ENCODE data around the gene ZNF664.

The ZNF664 gene

DNA sequence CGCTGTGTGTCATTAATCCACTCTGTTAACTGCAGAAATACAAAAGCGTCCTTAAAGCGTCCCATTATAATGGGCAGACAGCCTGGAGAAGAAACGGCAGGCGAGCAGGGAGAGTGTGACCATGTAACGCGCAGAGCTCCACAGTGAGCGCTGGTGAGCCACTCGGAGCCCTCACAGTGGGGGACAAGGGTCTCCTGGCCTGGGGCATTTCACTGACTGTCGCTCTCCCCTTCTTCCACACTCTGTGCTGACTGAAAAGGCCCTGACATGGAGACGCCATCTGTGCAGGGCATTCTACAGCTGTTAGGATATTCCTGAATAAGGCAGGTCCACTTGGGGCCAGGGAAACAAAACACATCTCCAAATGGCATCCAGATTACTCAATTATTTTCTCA is 24.6 kb upstream of the ZNF664 start:
- H3K27ac ChIP-seq: no peak overlapping the region
- TF ChIP-seq, protein P1, sequence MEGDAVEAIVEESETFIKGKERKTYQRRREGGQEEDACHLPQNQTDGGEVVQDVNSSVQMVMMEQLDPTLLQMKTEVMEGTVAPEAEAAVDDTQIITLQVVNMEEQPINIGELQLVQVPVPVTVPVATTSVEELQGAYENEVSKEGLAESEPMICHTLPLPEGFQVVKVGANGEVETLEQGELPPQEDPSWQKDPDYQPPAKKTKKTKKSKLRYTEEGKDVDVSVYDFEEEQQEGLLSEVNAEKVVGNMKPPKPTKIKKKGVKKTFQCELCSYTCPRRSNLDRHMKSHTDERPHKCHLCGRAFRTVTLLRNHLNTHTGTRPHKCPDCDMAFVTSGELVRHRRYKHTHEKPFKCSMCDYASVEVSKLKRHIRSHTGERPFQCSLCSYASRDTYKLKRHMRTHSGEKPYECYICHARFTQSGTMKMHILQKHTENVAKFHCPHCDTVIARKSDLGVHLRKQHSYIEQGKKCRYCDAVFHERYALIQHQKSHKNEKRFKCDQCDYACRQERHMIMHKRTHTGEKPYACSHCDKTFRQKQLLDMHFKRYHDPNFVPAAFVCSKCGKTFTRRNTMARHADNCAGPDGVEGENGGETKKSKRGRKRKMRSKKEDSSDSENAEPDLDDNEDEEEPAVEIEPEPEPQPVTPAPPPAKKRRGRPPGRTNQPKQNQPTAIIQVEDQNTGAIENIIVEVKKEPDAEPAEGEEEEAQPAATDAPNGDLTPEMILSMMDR (conservative IDR thresholded peaks at IDR 0.05): no peak
- no peak for TF ChIP-seq ZFX (IDR thresholded peaks at IDR 0.05)

DNA sequence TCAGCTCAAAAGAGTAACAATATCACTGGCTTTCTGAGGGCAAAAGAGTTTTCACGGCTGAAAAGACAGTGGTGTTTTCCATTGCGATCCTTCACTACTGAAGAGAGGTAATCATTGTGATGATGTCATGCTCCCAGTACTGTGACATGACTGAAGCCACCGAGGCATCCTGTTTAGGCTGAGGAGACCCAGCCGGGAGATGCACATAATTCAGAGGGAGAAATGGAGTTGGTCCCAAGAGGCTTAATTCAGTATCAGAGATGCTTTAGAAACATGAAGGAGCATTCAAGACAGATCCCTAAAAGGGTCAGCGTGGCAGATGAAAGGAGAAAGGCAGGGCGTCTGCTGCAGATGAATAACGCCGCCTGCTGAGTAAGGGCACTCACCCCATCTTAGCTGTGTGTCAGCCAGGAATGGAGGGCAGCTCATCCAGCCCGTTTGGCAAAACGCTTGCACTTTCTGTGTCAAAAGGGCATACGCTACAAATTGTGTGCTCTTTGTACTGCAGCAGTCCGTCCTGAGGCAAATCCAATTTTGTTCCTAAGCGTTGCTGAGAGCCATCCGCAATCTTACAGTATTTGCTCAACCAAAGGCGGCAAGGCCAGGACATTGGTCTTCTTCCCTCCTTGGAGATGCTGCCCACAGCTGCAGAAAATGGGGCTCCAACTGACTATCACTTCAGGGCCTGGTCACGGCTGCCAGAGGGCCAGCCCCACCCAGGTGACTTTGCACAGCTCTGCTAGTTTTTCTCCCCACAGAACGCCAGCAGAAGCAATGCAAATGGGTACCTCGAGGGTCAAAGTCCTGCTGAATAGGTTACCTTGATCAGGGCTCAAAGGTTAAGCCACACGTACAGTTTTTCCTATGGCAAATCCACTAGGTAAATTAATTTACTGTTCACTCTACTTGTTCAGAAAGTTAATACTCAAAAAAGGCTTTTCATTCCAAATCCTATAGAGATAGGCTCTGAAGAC is 23.9 kb upstream of the ZNF664 start:
- H3K27ac ChIP-seq: no peak overlapping the region
- TF ChIP-seq, protein P1 (conservative IDR thresholded peaks at IDR 0.05): no peak

DNA sequence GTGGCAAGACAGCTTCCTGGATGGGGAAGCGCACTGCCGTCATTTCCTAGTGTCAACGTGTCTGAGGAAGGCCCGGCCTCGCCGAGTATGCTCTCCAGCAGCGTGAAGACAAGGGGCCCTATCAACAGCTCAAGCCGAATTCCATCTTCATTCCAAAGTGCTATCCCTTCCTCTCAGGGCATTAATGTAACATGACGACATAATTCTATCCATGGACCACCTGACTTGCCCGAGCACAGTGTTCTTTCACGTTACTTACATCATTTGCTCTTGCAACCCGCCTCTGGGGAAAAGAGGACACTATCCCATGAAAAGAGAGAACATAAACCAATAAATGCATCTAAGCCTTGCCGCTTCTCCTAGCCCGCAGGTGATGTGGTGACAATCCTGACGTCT is 23.2 kb upstream of the ZNF664 start:
- TF ChIP-seq, protein P1 (conservative IDR thresholded peaks at IDR 0.05): no peak
- TF ChIP-seq ZFX (IDR thresholded peaks at IDR 0.05): no peak
- no peak overlapping the region for H3K27ac ChIP-seq

DNA sequence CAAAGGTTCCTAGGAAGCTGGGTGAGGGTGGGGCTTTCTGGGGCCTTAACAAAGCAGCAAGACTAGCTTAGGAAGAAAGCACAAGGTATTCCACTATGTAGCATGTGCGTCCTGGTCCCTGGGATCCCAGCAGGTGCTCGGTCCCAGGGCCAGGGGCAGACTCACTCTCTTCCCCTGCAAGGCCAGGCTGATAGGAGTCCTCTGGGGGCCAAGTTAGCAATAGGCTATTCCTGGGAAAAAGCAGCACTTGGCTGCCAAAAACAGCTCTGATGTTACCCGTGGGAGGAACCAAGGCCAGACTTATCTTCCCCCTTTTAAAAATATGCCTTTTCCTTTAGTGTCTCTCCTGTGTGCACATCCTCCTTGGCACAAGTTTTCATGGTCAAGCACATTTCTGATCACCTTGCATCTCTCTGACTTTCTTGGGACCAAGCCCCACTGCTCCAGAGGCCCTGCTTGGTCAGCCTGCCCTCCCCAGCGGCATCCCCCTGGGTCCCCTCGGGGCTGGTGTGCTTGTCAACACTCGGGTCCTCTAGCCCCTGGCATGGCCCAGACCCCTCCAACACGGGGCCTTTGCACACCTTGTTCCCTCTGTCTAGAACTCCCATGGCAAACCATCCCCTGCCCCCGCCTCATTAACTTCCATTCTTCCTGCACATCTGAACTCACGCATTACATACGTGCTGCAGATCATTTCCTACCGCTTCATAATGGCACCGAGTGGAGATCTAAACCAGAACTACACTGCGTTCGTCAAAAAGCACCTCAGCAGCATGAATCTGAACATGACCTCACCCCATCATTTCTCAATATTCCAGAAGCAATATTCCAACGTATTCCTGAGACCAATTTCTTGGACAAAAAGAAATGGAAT is 22.3 kb upstream of the ZNF664 start:
- TF ChIP-seq, protein P1 (conservative IDR thresholded peaks at IDR 0.05): no peak
- no peak for TF ChIP-seq ZFX (IDR thresholded peaks at IDR 0.05)
- peak overlapping the region; percentile 10; the same call in 1 of the 2 replicates for H3K27ac ChIP-seq

DNA sequence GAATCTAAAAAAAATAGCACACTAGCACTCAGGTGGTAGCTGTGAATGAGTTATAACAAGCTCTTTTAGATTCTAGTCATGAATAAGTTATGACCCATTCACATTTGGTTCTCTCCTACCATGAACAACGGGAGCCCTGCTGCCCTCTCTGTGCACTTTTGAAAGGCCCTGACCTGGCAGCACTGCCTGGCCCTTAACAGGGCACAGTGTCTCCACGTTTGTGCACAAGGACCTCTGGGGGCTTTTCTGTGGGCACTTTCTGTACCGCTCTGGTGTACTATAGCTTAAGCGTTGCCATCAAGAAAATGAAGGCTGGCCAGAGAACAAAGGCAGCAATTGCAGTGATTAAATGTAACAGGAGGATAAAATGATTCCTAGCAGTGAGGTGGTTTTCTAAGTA is 21.5 kb upstream of the ZNF664 start:
- TF ChIP-seq, protein P1 (conservative IDR thresholded peaks at IDR 0.05): no peak
- TF ChIP-seq ZFX (IDR thresholded peaks at IDR 0.05): no peak
- H3K27ac ChIP-seq: peak overlapping the region; percentile 53

DNA sequence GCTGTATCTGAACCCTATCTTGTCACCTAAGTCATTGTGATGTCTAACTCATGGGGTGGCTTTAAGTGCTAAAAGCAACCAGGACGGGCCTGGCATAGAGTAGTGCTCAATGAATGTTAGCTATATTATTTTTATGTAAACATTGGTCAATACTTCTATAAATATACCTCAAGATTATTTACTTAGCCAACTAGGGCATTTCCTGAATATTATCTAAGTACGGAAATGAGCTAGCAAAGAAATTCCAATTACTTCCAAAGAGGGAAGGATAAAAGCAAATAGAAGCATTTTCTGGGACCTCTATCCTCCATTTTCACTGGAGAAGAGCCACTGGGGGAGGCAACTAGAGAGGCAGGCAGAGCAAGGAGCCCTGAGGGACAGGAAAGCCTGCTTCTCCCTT is 21.0 kb upstream of the ZNF664 start:
- peak overlapping the region; percentile 53; the same call in 1 of the 2 replicates for H3K27ac ChIP-seq
- no peak for TF ChIP-seq ZFX (IDR thresholded peaks at IDR 0.05)
- TF ChIP-seq, protein P1 (conservative IDR thresholded peaks at IDR 0.05): no peak

Measured in C4-2B (cell line).